ENCODE results near the gene TMEM151A.

GRCh38 chr11:66264383-66264782, 27.3 kb upstream of the TMEM151A start:
- TF ChIP-seq, protein P1, sequence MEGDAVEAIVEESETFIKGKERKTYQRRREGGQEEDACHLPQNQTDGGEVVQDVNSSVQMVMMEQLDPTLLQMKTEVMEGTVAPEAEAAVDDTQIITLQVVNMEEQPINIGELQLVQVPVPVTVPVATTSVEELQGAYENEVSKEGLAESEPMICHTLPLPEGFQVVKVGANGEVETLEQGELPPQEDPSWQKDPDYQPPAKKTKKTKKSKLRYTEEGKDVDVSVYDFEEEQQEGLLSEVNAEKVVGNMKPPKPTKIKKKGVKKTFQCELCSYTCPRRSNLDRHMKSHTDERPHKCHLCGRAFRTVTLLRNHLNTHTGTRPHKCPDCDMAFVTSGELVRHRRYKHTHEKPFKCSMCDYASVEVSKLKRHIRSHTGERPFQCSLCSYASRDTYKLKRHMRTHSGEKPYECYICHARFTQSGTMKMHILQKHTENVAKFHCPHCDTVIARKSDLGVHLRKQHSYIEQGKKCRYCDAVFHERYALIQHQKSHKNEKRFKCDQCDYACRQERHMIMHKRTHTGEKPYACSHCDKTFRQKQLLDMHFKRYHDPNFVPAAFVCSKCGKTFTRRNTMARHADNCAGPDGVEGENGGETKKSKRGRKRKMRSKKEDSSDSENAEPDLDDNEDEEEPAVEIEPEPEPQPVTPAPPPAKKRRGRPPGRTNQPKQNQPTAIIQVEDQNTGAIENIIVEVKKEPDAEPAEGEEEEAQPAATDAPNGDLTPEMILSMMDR (conservative IDR thresholded peaks at IDR 0.05; ENCODE audit: low read length), result no peak
- no peak for TF ChIP-seq EZH2phosphoT487 (IDR thresholded peaks at IDR 0.05; ENCODE audit: borderline replicate concordance)
